Upper lobe of right lung (tissue), 1 donor: ENCODE measurements around the gene MYMX. TPM values are rescaled to one million over a fixed set of nuclear protein-coding genes. Genes with fewer than 3 reads are reported as not detected.

ENCODE experiments used
- ATAC-seq: fragments of 200-7000 bp; cut with Tn5 transposase; one replicate; pipeline ENCODE4 v1.9.1; 2020; ENCODE audit warnings: mild to moderate bottlenecking, moderate library complexity
- DNase-seq: peaks from one replicate; pipeline ENCODE4 v3.0.0-alpha.2; 2020
- H3K27ac ChIP-seq: fragments of 200-600 bp; one replicate; pipeline ENCODE4 v1.8.0; 2022
- H3K27me3 ChIP-seq: fragments of 200-600 bp; one replicate; pipeline ENCODE4 v1.8.0; 2022; ENCODE audit warnings: mild to moderate bottlenecking
- H3K36me3 ChIP-seq: fragments of 200-600 bp; one replicate; pipeline ENCODE4 v1.8.0; 2022
- H3K4me1 ChIP-seq: fragments of 200-600 bp; one replicate; pipeline ENCODE4 v1.8.0; 2022
- H3K4me3 ChIP-seq: fragments of 200-600 bp; one replicate; pipeline ENCODE4 v1.8.0; 2022; ENCODE audit warnings: mild to moderate bottlenecking
- H3K9me3 ChIP-seq: fragments of 200-600 bp; one replicate; pipeline ENCODE4 v1.8.0; 2022
- intact Hi-C: fragments of 100-400 bp; cut with DNase I; formaldehyde crosslinking; loops from one replicate; pipeline ENCODE4 v1.11.0; 2022
- total RNA-seq: library from RNA; stranded (reverse); fragmentation: NEBNext Ultra II Directional; extraction: Animal tissue kit (Norgen Biotek cat#: 25700); gene quantifications from one replicate; pipeline ENCODE4 v1.2.1, GENCODE V29; 2021
- TF ChIP-seq, protein P1 (sequence below): fragments of 200-600 bp; IDR thresholded peaks from one replicate; pipeline ENCODE4 v1.8.0; 2022; ENCODE audit warnings: antibody characterized with exemption
- donor health status: DM: no; HTN: yes; CAD: no; lungs with severe emphysema.

MYMX gene
- total RNA-seq, 1 donor from 2014 or later, result 0.52 TPM

DNA sequence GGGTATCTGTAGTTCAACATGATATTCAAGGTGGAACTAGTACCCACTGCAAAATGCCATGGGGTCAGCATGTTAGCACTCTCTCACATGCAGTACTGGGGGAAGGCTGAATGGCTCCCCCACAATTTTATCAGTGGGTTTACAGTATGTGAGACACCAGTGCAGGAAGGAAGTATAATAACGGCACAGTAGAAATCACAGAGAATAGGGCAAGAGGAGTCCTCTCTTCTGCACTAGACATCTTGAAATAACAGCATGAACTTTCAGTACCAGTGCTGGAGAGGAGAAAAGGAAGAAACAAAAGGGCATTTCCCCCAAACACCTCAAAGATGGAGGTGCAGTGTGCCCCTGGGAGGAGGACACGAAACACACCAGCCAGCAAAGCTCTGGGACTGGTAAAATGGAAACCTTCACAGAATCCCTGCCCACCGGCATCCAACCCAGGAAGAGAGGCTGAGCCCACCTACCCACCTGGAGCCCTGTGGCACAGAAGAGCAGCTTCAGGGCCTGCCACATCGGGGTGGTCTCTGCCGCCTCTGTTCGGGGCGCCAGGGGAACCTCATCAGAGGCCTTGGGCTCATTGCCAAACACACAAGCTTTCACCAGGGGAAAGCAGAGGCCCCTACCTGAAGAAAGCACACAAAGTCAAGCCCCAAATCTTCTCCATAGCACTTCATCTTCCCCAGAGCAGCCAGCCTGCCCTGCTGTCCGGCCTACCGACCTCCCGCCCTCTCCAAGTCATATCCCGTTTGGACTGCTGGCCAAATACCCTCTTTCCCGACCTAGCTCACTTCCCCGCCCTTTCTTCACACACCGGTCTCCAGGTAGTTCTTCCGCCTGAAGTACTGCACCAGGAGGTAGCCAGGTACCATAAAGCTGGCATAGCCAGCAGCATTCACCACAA is 39.4 kb downstream of the MYMX start:
- Histone ChIP-seq H3K27me3 (no peaks in the 10 kb centered on the region), H3K4me1 (peaks cover 18% of the 10 kb centered on the region), H3K27ac (peak overlapping the region; percentile 89), H3K36me3 (peaks cover 50% of the 10 kb centered on the region), H3K4me3 (peak overlapping the region; percentile 94), H3K9me3 (no peaks in the 10 kb centered on the region)
- DNase-seq, result no peak
- intact Hi-C loops, result no loop called here
- no peak for ATAC-seq
- TF ChIP-seq, protein P1, sequence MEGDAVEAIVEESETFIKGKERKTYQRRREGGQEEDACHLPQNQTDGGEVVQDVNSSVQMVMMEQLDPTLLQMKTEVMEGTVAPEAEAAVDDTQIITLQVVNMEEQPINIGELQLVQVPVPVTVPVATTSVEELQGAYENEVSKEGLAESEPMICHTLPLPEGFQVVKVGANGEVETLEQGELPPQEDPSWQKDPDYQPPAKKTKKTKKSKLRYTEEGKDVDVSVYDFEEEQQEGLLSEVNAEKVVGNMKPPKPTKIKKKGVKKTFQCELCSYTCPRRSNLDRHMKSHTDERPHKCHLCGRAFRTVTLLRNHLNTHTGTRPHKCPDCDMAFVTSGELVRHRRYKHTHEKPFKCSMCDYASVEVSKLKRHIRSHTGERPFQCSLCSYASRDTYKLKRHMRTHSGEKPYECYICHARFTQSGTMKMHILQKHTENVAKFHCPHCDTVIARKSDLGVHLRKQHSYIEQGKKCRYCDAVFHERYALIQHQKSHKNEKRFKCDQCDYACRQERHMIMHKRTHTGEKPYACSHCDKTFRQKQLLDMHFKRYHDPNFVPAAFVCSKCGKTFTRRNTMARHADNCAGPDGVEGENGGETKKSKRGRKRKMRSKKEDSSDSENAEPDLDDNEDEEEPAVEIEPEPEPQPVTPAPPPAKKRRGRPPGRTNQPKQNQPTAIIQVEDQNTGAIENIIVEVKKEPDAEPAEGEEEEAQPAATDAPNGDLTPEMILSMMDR, result no peak

DNA sequence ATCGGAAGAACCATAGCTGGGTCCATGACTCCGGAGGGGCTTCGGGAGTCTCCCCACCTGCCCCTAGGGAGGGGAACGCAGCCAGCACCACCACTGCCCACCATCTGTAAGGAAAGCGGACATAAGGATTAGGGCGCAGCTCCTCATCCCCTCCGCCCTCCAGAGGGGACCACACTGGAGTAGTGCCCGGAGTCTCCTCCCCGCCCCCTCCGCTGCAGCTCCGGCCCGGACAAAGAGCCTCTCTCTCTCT is 40.0 kb downstream of the MYMX start:
- peaks cover 45% of the 10 kb centered on the region for H3K36me3 ChIP-seq
- DNase-seq, result no peak

DNA sequence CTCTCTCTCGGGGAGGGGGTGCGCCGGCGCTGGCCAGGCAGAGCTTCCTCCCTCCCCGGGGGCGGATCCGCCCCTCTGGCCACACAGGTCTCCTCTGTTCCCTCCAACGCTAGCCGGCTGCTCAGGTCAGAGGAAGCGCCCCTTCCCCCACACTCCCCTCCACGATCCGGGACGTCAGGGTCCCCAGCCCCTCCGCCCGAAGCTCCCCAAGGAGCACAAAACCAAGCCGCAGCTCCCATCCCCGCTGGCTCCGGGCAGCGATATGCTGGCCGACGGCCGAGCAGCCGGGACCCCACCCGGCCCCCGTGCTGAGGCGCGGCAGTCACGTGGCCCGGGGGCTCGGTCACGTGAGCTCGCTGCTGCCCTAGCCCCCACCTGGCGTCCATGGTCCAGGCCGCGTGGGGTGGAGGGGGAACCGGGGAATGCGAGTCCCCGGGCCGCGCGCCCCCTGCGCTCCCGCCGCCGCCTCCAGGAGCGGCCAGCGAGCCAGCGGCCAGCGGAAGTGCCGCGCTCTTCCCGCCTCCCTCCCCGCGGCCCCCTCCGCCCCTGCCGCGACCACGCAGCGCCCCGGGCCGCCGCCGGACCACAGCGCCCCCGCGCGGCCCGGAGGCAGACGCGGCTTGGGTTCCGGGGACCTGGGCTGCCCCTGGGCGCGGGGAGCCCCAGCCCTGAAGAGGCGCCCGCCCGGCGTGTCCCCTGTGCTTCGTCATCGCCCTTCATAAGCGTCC is 40.5 kb downstream of the MYMX start, which contains the start of gene SLC35B2:
Gene SLC35B2 (minus strand): TSS at position 504 of the 728 bp plus-strand sequence. CDS start 118 bp downstream, at position 386.
- DNase-seq, result peak; percentile 85
- H3K4me1 ChIP-seq, result peaks cover 18% of the 10 kb centered on the region
- TF ChIP-seq, protein P1, result peak; percentile 62
- intact Hi-C loops, result no loop called here
- peak within 1 kb of the TSS; percentile 89 for H3K27ac ChIP-seq
- peaks cover 40% of the 10 kb centered on the region for H3K36me3 ChIP-seq
- no peaks in the 10 kb centered on the region for H3K9me3 ChIP-seq
- peak within 1 kb of the TSS; percentile 94 for H3K4me3 ChIP-seq
- ATAC-seq, result peak; percentile 93
- H3K27me3 ChIP-seq, result no peaks in the 10 kb centered on the region

More for the DNA sequence above, 40.0 kb downstream of the MYMX start:
- no peaks in the 10 kb centered on the region for H3K9me3 ChIP-seq
- H3K27me3 ChIP-seq, result no peaks in the 10 kb centered on the region
- no peak for ATAC-seq
- TF ChIP-seq, protein P1, result no peak
- peaks cover 18% of the 10 kb centered on the region for H3K4me1 ChIP-seq
- intact Hi-C loops, result no loop called here
- peak overlapping the region; percentile 89 for H3K27ac ChIP-seq
- H3K4me3 ChIP-seq, result peak overlapping the region; percentile 94

DNA sequence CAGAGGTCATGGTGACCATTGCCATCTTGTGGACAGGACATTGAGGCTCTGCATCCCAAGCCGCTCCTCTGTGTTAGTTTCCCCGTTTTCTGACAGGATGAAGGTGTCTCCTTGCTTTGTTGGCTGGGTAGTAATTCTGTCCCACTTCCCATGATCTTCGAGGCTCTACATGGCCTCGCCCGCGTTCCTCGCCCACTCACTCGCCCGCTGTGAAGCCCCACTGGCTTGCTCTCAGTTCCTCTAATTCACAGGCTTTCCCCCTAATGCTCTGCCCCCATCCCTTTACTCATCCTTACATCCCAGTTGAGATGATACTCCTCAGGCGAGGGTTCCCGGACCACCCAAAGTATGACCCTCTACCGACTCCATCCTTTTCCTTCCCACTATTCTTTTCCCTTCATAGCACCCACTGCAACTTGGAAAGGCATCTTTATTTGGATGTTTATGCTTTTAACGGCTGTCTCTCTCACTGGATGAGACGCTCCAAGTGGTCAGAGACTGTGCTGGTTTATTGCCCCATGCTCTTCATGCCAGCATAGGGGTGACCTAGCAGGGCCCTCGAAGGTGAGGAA is 41.1 kb downstream of the MYMX start:
- Histone ChIP-seq H3K27me3 (no peaks in the 10 kb centered on the region), H3K9me3 (no peaks in the 10 kb centered on the region), H3K4me3 (peak overlapping the region; percentile 94), H3K27ac (peak overlapping the region; percentile 89), H3K4me1 (peaks cover 24% of the 10 kb centered on the region), H3K36me3 (peaks cover 33% of the 10 kb centered on the region)
- TF ChIP-seq, protein P1, result no peak
- ATAC-seq, result no peak
- intact Hi-C loops, result no loop called here
- peak; percentile 80 for DNase-seq

DNA sequence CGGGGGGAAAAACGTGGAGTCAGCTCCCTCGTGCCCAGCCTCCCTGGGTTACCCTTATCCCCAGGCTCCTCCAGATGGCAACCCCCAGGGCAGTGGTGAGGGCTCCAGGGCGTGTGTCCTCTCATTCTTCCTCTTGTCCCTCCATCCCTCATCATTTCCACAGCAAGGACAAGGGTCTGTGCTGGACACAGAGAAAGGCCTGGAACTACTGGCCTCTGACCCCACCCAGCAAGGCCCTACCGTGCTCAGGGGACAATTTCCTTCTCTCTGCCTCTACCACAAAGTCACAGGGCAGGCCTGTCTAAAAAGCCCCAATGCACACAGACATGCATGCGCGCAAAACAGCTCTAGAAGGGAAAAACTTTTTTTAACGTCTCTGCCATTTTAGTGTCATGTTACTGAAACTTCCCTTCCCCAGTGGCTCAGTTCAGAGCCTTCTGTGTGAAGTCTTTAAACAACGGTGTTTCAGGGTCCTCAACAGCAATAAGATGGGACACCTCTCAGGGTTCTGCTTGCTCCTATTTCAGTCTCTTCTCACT is 41.7 kb downstream of the MYMX start:
- Histone ChIP-seq H3K27ac (peak overlapping the region; percentile 89), H3K9me3 (no peaks in the 10 kb centered on the region), H3K4me1 (peaks cover 30% of the 10 kb centered on the region), H3K27me3 (no peaks in the 10 kb centered on the region), H3K4me3 (no peak overlapping the region), H3K36me3 (peaks cover 28% of the 10 kb centered on the region)
- TF ChIP-seq, protein P1, result no peak
- ATAC-seq, result no peak
- DNase-seq, result peak; percentile 52
- intact Hi-C loops, result no loop called here
